HFFc6 (cell line): ENCODE results near the gene COL25A1. TPM values are rescaled to one million over a fixed set of nuclear protein-coding genes. Genes with fewer than 3 reads are reported as not detected.
A peak's percentile ranks its signal among the peaks of the same experiment; 100 is the strongest.

Experiments used
- DNase-seq: peaks from one replicate; pipeline ENCODE4 v3.0.0-alpha.2; 2018
- H3K27ac Mint-ChIP-seq: 2 replicates; pipeline ENCODE4 v1.8.0; 2020; ENCODE audit warnings: mild to moderate bottlenecking, mixed read lengths
- H3K27me3 Mint-ChIP-seq: 2 replicates; pipeline ENCODE4 v1.8.0; 2021; ENCODE audit warnings: mild to moderate bottlenecking, moderate library complexity, mixed read lengths; ENCODE audit not compliant: insufficient read depth
- H3K36me3 Mint-ChIP-seq: 2 replicates; pipeline ENCODE4 v1.8.0; 2021; ENCODE audit warnings: low read depth, mixed read lengths
- H3K4me1 Mint-ChIP-seq: 2 replicates; pipeline ENCODE4 v1.8.0; 2020; ENCODE audit warnings: low read depth, mixed read lengths
- H3K4me3 Mint-ChIP-seq: 2 replicates; pipeline ENCODE4 v1.8.0; 2020; ENCODE audit warnings: mild to moderate bottlenecking, moderate library complexity, mixed read lengths
- H3K9me3 Mint-ChIP-seq: 2 replicates; pipeline ENCODE4 v1.8.0; 2020; ENCODE audit warnings: mild to moderate bottlenecking, mixed read lengths
- CTCF ChIP-seq: fragments of 200-600 bp; sonication (generic); IDR thresholded peaks from 2 replicates; pipeline ENCODE4 v1.5.0; 2021; ENCODE audit warnings: antibody characterized with exemption, mild to moderate bottlenecking
- total RNA-seq, 6 experiments: library from RNA; stranded (reverse); fragmentation: NEBNext Ultra II Directional; extraction: Animal tissue kit (Norgen Biotek cat#: 25700); gene quantifications; 2 replicates in 1 of 6; 3 replicates in 5 of 6; pipeline ENCODE4 v1.2.3, GENCODE V29; 2021

COL25A1 gene
- total RNA-seq, 6 experiments from 2014 or later: not detected

- peak; percentile 49; the same call in 1 of the 2 replicates for TF ChIP-seq CTCF
- no peak for DNase-seq
- no peaks in the 10 kb centered on the region for H3K36me3 Mint-ChIP-seq
- H3K4me1 Mint-ChIP-seq: no peaks in the 10 kb centered on the region
- H3K4me3 Mint-ChIP-seq: no peak overlapping the region
- H3K27ac Mint-ChIP-seq: no peak overlapping the region
- peaks cover 7% of the 10 kb centered on the region; the same call in 1 of the 2 replicates for H3K27me3 Mint-ChIP-seq
- peaks cover 14% of the 10 kb centered on the region for H3K9me3 Mint-ChIP-seq
Measured at GRCh38 chr4:109315818-109316217, 13.4 kb upstream of the COL25A1 start.

GRCh38 chr4:109315341-109315740 is 12.9 kb upstream of the COL25A1 start:
- no peak overlapping the region for H3K27ac Mint-ChIP-seq
- H3K4me1 Mint-ChIP-seq: no peaks in the 10 kb centered on the region
- no peaks in the 10 kb centered on the region for H3K36me3 Mint-ChIP-seq
- H3K4me3 Mint-ChIP-seq: no peak overlapping the region
- DNase-seq: no peak
- peaks cover 14% of the 10 kb centered on the region for H3K9me3 Mint-ChIP-seq
- no peak for TF ChIP-seq CTCF
- H3K27me3 Mint-ChIP-seq: peaks cover 7% of the 10 kb centered on the region; the same call in 1 of the 2 replicates

GRCh38 chr4:109313168-109314133 is 11.0 kb upstream of the COL25A1 start:
- peaks cover 4% of the 10 kb centered on the region; the same call in 1 of the 2 replicates for H3K27me3 Mint-ChIP-seq
- H3K36me3 Mint-ChIP-seq: no peaks in the 10 kb centered on the region
- H3K4me1 Mint-ChIP-seq: no peaks in the 10 kb centered on the region
- no peak for TF ChIP-seq CTCF
- no peak overlapping the region for H3K27ac Mint-ChIP-seq
- H3K9me3 Mint-ChIP-seq: peaks cover 14% of the 10 kb centered on the region
- no peak for DNase-seq
- H3K4me3 Mint-ChIP-seq: no peak overlapping the region

GRCh38 chr4:109303140-109303496 is 660 bp upstream of the COL25A1 start:
- TF ChIP-seq CTCF: no peak
- no peak for DNase-seq
- peaks cover 5% of the 10 kb centered on the region for H3K4me1 Mint-ChIP-seq
- peak overlapping the region; percentile 68 for H3K4me3 Mint-ChIP-seq
- H3K27ac Mint-ChIP-seq: no peak overlapping the region
- H3K36me3 Mint-ChIP-seq: peaks cover 5% of the 10 kb centered on the region
- peaks cover 8% of the 10 kb centered on the region for H3K9me3 Mint-ChIP-seq
- peaks cover 15% of the 10 kb centered on the region for H3K27me3 Mint-ChIP-seq

GRCh38 chr4:109301651-109302360 is 652 bp downstream of the COL25A1 start:
- no peak for TF ChIP-seq CTCF
- no peak for DNase-seq

More at GRCh38 chr4:109301651-109302360, 652 bp downstream of the COL25A1 start:
- H3K9me3 Mint-ChIP-seq: peaks cover 8% of the 10 kb centered on the region
- H3K27me3 Mint-ChIP-seq: peaks cover 15% of the 10 kb centered on the region
- peaks cover 5% of the 10 kb centered on the region for H3K36me3 Mint-ChIP-seq
- H3K27ac Mint-ChIP-seq: no peak overlapping the region
- H3K4me1 Mint-ChIP-seq: peaks cover 5% of the 10 kb centered on the region
- H3K4me3 Mint-ChIP-seq: no peak overlapping the region
